ENCODE data around the gene APOB. TPM values are rescaled to one million over a fixed set of nuclear protein-coding genes. Genes with fewer than 3 reads are reported as not detected.
A peak's percentile ranks its signal among the peaks of the same experiment; 100 is the strongest.

APOB gene, protein sequence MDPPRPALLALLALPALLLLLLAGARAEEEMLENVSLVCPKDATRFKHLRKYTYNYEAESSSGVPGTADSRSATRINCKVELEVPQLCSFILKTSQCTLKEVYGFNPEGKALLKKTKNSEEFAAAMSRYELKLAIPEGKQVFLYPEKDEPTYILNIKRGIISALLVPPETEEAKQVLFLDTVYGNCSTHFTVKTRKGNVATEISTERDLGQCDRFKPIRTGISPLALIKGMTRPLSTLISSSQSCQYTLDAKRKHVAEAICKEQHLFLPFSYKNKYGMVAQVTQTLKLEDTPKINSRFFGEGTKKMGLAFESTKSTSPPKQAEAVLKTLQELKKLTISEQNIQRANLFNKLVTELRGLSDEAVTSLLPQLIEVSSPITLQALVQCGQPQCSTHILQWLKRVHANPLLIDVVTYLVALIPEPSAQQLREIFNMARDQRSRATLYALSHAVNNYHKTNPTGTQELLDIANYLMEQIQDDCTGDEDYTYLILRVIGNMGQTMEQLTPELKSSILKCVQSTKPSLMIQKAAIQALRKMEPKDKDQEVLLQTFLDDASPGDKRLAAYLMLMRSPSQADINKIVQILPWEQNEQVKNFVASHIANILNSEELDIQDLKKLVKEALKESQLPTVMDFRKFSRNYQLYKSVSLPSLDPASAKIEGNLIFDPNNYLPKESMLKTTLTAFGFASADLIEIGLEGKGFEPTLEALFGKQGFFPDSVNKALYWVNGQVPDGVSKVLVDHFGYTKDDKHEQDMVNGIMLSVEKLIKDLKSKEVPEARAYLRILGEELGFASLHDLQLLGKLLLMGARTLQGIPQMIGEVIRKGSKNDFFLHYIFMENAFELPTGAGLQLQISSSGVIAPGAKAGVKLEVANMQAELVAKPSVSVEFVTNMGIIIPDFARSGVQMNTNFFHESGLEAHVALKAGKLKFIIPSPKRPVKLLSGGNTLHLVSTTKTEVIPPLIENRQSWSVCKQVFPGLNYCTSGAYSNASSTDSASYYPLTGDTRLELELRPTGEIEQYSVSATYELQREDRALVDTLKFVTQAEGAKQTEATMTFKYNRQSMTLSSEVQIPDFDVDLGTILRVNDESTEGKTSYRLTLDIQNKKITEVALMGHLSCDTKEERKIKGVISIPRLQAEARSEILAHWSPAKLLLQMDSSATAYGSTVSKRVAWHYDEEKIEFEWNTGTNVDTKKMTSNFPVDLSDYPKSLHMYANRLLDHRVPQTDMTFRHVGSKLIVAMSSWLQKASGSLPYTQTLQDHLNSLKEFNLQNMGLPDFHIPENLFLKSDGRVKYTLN (N-terminal part only)
- total RNA-seq = 0.13 to 0.23 TPM (median 0.22 TPM) in 3 replicates

DNA sequence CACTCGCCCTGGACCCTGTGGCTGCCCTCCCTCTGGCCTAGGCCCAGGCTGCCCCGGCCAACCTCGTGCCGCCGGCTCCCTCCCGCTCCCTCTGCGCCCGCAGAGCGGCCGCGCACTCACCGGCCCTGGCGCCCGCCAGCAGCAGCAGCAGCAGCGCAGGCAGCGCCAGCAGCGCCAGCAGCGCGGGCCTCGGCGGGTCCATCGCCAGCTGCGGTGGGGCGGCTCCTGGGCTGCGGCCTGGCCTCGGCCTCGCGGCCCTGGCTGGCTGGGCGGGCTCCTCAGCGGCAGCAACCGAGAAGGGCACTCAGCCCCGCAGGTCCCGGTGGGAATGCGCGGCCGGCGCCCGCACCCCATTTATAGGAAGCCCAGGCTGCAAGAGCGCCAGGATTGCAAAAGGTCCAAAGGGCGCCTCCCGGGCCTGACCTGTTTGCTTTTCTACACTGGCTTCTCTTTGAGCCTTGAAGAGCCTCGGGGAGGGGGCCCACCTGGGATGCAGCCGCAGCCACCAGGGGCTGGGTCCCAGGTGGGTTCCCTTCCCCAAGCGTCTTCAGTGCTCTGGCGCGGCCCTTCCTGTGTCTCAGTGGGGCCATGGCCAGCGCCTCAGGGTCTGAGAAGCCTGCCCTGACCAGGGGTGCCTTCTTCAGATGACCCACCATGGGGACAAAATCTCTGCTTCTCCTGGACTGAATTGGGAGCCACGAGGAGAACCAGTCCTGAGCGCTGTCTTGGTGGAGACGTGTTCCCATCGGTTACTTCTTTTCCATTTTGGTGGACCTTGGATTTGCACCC lies at the start of gene APOB:
Gene APOB (minus strand): TSS at position 330 of the 789 bp plus-strand sequence. CDS start 128 bp downstream, at position 202.
- peak within 1 kb of the TSS; percentile 58 for H3K4me3 Mint-ChIP-seq
- no peaks in the 10 kb centered on the region for H3K36me3 Mint-ChIP-seq
- peaks cover 85% of the 10 kb centered on the region for H3K27me3 Mint-ChIP-seq (ENCODE audit: low read depth)
- TF ChIP-seq, protein P1, sequence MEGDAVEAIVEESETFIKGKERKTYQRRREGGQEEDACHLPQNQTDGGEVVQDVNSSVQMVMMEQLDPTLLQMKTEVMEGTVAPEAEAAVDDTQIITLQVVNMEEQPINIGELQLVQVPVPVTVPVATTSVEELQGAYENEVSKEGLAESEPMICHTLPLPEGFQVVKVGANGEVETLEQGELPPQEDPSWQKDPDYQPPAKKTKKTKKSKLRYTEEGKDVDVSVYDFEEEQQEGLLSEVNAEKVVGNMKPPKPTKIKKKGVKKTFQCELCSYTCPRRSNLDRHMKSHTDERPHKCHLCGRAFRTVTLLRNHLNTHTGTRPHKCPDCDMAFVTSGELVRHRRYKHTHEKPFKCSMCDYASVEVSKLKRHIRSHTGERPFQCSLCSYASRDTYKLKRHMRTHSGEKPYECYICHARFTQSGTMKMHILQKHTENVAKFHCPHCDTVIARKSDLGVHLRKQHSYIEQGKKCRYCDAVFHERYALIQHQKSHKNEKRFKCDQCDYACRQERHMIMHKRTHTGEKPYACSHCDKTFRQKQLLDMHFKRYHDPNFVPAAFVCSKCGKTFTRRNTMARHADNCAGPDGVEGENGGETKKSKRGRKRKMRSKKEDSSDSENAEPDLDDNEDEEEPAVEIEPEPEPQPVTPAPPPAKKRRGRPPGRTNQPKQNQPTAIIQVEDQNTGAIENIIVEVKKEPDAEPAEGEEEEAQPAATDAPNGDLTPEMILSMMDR (IDR thresholded peaks at IDR 0.05; ENCODE audit: unreplicated experiment) = no peak
- H3K27ac Mint-ChIP-seq = no peak within 1 kb of the TSS
- H3K9me3 Mint-ChIP-seq = no peaks in the 10 kb centered on the region
- peak in 1 of 2 experiments; percentile 50 for DNase-seq (ENCODE audit: low spot score in 2 of 2, unreplicated experiment in 2 of 2)
- peaks cover 8% of the 10 kb centered on the region for H3K4me1 Mint-ChIP-seq

DNA sequence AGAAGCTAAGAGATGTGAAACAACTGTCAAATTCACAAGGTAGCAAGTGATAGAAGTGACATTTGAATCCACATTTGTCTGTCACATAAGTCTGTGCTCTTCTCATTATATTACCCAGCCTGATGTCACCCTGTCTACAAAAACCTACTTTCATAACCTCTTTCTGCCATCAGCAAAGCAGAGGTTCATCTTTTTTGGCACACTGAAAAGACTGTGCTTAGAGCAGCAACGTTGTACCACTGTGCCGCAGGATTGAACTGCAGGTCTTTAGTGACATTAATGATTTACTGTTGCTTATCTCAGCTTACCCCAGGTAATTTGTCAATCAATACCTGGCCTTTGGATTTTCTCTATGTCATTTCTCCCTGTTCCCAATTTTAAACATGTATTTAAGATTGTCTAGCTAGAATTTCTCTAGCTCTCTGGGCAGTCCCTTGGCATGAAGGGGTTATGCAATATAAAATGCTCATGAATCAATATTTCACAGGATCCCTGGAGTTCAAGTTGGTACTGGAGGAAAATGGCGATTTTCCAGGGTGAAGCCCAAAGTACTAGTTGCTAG lies 48.5 kb upstream of the APOB start:
- H3K27ac Mint-ChIP-seq = no peak overlapping the region
- no peak overlapping the region for H3K4me3 Mint-ChIP-seq
- no peak for DNase-seq (ENCODE audit: low spot score in 2 of 2, unreplicated experiment in 2 of 2)
- no peaks in the 10 kb centered on the region for H3K36me3 Mint-ChIP-seq
- TF ChIP-seq, protein P1 (IDR thresholded peaks at IDR 0.05; ENCODE audit: unreplicated experiment) = no peak
- H3K4me1 Mint-ChIP-seq = no peaks in the 10 kb centered on the region
- H3K9me3 Mint-ChIP-seq = no peaks in the 10 kb centered on the region
- H3K27me3 Mint-ChIP-seq (ENCODE audit: low read depth) = peaks cover 39% of the 10 kb centered on the region

DNA sequence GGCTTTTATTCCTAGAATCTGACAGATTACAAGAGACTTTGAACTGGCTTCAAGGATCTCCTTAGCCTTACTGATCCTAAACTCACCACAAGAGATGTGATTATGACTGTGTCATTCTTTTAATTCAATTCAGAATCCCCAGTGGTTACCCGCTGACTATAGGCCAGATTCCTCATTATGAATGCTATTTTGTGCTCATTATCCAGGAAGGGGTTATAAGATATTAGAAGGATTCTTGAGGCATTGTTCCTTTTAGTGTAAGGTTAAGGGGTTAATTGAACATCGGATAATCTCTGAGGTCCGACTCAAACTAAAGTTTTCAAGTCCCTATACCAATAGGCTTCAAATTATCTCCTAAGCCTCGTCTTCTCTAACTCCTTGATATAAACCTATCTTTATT lies 40.5 kb upstream of the APOB start:
- Mint-ChIP-seq H3K27ac (no peak overlapping the region), H3K4me3 (no peak overlapping the region), H3K9me3 (peaks cover 12% of the 10 kb centered on the region), H3K36me3 (no peaks in the 10 kb centered on the region), H3K27me3 (ENCODE audit: low read depth) (peaks cover 43% of the 10 kb centered on the region), H3K4me1 (no peaks in the 10 kb centered on the region)
- no peak for DNase-seq (ENCODE audit: low spot score in 2 of 2, unreplicated experiment in 2 of 2)
- TF ChIP-seq, protein P1 (IDR thresholded peaks at IDR 0.05; ENCODE audit: unreplicated experiment) = no peak

DNA sequence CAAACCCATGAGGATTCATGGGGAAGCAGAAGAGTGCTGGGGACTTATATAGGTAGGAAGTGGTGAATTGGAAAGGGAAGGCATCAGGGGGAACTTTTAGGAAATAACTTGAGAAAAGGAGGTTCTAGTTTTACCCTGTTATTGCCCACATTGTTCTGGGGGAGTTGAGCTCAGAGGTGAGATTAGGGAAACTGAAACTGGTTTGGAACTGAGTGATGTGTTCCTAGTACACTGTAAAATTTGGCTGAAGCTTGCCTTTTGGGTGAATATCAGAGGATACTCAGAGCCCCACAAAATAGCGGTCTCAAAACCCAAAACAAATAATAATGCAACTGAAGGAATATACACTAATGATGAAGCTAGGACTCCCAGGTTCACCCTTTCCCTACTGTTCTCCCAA lies 39.6 kb upstream of the APOB start:
- no peak for DNase-seq (ENCODE audit: low spot score in 2 of 2, unreplicated experiment in 2 of 2)
- peaks cover 15% of the 10 kb centered on the region for H3K9me3 Mint-ChIP-seq
- H3K4me1 Mint-ChIP-seq = no peaks in the 10 kb centered on the region
- TF ChIP-seq, protein P1 (IDR thresholded peaks at IDR 0.05; ENCODE audit: unreplicated experiment) = no peak
- no peak overlapping the region for H3K27ac Mint-ChIP-seq
- H3K36me3 Mint-ChIP-seq = no peaks in the 10 kb centered on the region
- H3K27me3 Mint-ChIP-seq (ENCODE audit: low read depth) = peaks cover 34% of the 10 kb centered on the region
- H3K4me3 Mint-ChIP-seq = no peak overlapping the region
